GM19438 (cell line): ENCODE measurements around the gene MSTO1.
A peak's percentile ranks its signal among the peaks of the same experiment; 100 is the strongest.
"Not testable (repeated sequence)": the region's sequence is repeated elsewhere in the genome, so short reads cannot be mapped to it uniquely, and the experiment has no call there.

Experiments used
- ATAC-seq: cut with Tn5 transposase; IDR thresholded peaks from one replicate; pipeline ENCODE4 v1.9.1; 2021; ENCODE audit warnings: low read depth; ENCODE audit not compliant: unreplicated experiment

MSTO1 gene

DNA sequence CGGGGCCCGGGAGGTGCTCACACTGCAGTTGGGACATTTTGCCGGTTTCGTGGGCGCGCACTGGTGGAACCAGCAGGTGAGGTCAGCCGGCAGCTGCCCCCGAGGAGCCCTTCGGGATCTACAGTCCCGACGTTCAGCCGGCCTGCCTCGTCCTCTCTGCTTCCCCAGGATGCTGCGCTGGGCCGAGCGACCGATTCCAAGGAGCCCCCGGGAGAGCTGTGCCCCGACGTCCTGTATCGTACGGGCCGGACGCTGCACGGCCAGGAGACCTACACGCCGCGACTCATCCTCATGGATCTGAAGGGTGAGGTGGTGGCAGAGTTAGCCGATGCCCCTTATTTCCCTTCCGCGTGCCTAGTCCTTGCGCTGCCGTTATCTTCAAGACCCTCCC is 234 bp downstream of the MSTO1 start:
- ATAC-seq, result peak; percentile 34

DNA sequence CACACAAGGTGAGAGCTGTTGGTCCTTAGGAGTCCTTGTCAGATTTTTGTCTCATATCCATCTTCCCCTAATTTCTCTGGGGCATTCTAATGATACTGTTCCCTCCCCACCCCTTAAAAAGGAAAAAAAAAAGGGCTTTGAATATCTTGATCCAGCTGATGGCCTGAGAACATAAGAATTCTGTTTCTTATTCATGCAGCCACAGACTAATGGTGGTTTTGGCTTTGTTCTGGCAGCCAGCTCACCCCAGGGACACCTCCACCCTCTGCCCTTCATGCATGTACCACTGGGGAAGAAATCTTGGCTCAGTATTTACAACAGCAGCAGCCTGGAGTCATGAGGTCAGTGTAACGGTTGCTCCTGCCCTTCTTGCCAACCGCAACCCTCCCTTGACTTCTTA is 3.2 kb downstream of the MSTO1 start:
- ATAC-seq, result not testable (repeated sequence)

DNA sequence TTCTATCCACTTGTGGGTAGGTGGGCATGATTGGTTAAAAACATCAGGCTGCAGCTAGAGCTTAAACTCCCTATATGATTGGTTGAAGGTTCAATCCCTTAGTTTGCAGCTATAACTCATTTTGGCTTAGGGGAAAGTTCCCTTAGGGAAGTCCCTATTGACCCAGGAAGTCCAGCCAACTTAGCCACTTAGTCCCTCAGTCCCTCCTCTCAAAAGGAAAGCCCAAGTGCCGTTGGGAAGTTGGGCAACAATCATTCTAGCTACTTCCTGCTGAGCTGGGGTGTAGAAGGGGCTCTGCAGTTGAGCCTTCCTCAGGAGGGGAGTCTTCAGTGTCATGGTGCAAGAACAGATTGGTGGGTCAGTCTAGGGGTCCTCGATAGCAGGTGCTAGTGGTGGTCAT is 12.2 kb downstream of the MSTO1 start:
- no peak for ATAC-seq

DNA sequence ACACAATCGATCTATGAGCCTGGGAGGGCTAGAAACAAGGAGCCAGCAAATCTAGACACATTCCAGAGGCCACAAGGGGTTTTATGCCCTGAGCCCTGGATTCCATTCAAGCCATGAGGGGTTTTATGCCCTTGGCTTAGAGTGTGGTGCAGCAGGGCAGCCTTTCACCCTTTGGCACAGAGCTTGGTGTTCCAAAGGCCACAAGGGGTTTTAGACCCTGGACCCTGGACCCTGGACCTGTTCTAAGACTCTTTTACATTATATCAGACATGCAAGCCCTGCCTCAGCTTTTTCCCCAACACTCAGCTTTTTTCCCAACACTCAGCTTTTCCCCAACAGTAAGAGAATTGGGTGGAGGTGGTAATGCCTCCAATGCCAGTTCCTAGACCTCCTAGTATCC is 13.3 kb downstream of the MSTO1 start:
- no peak for ATAC-seq

DNA sequence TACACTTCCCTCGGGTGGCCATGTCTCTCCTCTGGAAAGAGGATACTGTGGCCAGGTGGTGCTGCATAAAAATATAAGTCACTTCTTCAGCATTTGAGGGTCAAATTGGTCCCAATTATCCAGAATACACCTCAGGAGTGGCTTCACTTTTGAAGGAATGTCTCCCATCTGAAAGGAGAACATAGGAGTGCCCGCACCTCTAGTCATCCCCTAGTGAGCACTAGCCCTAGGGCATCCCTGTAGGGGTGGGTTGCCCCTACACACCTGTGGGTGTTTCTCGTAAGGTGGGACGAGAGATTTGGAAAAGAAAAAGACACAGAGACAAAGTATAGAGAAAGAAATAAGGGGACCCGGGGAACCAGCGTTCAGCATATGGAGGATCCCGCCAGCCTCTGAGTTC is 16.4 kb downstream of the MSTO1 start:
- not testable (repeated sequence) for ATAC-seq

DNA sequence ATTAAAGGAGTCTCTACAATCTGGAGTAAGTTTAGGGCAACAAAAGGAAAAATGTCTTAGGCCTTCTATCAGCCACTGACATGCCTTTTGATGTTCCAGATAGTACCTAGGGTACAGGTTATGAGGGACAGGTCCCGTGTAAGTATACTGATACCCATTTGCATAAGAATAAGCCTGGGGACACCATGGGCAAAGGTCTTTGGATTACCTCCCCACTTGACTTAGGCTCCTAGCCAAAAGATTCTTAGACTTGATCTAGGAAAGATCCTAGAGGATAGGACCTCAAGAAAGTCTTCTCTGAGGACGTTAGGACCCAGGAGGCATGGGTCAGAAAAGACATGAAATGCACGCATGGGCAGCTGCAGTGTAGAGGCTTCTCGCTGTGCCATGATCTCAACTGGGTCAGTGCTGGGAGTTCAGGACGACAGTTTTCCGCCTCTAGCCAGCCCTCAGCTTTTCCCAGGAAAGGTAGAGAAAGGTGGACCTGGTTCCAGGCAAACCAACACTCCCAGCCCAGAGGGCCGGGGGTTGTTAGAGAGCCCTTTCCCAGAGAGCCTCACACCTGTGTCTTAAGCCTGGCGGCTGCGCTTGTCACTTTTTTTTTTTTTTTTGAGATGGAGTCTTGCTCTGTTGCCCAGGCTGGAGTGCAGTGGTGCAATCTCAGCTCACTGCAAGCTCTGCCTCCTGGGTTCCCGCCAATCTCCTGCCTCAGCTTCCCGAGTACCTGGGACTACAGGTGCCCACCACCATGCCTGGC is 26.6 kb downstream of the MSTO1 start:
- ATAC-seq, result no peak

DNA sequence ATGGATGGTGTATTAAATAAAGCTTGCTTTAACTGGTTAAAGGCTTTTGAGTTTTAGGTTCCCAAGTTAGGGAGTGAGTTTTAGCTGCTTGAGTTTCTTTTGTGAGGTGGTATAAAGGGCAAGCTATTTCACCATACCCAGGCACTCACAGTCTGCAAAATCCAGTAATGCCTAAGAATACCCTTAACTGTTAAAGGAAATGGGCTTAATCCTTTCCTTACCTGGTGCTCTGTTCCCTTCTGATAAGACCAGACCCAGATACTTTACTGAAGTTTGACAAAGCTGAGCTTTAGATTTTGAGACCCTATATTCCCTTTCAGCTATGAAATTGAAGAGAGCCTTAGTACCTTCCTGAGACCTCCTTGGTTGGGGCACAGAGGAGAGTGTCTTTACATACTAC is 30.3 kb downstream of the MSTO1 start:
- no peak for ATAC-seq

DNA sequence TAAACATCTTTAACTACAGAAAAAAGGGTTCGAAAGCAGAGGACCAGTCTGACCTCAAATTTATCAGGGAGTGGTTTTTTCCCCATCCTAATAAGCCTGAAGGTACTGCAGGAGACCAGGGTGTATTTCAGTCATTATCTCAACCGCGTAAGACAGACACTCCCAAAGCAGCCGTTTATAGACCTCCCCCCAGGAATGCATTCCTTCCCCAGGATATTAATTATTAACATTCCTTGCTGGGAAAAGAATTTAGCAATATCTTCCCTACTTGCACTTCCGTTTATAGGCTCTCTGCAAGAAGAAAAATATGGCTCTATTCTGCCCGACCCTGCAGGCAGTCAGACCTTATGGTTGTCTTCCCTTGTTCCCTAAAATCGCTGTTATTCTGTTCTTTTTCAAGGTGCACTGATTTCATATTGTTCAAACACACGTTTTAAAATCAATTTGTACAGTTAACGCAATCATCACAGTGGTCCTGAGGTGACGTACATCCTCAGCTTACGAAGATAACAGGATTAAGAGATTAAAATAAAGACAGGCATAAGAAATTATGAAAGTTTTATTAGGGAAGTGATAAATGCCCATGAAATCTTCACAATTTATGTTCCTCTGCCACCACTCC is 32.7 kb downstream of the MSTO1 start:
- not testable (repeated sequence) for ATAC-seq

DNA sequence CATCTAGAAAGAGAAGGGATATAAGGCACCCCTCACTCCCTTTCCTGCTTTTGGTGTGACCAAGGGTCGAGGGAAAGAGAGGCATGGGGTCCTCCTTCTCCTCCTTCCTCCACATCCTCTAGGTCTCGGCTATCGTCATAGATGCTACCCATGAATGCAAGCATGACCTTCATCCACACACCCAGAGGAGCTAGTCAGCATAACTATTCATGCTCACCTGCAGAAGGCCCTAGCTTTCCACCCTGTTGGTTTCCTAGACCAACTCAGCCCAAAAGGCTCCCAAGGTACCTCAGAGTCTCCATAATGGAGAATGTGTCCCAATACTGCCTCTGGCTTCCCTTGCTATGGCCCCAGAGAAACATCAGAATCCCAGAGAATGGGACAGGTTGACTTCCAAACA is 33.2 kb downstream of the MSTO1 start:
- no peak for ATAC-seq

DNA sequence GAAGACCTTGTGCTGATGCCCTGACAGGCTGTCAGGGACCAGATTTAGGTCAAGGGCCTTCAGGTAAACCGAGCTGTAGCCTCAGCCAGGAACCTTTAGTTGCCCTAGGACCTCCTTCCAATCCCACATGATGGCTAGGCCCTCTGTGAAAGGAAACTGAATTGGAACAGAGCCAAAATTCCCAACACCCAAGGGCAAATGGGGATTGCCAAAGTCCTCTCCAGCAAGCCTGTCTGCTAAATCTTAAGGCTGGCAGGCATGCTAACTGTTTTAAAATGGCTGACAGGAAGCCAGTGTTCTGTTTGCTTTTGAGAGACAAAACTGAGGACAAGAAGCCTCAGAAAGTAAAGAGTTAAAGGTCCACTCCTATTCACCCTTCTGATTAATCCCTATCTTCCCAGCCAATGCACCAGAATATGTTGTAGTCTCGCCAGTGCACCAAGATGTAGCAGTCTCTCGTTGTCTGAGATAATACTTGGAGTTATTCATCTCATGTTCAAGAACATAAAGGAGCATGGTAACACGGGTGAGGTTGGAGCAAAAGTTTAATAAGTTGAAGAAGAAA is 35.1 kb downstream of the MSTO1 start:
- no peak for ATAC-seq

DNA sequence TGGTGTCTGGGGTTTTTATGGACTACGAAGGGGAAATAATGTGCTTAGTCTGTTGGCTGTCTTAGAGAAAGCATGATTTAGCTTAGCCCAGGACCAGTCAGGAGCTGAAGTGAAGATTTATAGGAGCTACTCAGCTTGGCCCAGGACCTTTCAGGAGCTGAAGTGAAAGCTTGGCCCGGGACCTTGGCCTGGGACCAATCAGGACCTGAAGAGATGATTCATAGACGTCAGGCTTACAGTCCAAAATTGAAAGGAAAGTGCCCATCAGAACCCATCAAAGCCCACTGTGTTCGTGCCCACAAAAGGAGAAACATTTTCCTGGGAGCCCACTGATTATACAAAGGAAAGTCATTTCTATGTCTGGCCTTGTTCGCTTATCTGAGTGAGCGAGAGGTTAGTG is 35.6 kb downstream of the MSTO1 start:
- no peak for ATAC-seq

DNA sequence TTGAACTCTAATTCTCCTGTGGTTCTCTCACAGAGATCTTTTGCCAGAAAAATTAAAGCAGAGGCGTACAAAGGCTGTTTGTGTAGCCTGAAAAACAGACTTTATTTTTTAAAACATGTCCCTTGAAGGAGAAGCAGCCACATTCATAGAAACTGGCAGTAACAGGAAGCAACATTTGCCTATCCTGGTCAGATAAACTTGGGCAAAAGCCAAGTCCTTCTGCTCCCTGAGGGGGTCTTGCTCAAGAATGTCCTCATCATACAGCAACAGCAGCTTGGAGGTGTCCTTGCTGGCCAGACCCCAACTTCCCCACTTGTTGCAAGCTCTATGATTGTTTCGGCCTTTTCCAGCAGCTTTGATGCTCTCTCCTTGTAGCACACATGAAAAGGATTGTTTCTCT is 36.3 kb downstream of the MSTO1 start:
- no peak for ATAC-seq

DNA sequence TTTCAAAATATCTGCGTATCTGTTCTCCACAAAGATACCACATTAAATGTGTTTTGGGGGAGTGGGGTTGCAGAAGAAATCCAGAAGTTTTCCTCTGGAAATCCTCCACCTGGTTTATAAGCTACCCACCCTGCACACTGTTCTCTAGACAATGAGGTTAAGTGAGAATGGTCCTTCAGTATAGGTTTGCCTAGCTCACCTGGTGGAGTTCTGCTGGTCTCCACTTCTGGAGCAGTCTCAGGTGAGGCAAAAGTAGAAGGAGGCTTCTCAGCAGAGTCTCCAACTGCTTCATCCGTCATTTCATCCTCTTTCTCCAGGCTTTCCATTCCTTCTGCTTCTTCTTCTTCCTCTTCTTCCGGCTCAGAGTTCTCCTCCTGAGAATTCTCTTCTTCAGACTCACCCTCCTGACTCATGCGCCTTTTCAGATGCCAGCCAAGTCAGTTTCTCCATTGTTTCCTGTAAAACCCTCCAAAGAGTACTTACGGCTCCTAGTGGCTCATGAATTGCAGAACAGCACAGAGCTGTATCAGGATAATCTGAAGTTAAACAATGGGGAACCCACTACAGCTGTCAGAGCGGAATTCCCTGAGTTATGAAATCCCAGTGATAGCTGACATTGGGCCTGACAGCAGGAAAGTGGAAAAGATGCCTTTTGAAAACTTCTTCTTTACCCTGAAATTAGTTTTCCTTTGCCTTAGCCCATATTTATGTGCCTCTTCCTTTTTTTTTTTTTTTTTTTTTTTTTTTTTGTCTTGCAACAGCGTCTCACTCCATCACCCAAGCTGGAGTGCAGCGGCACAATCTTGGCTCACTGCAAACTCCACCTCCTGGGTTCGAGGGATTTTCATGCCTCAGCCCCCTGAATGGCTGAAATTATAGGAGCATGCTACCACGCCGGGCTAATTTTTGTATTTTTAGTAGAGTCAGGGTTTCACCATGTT is 38.5 kb downstream of the MSTO1 start:
- ATAC-seq, result no peak

DNA sequence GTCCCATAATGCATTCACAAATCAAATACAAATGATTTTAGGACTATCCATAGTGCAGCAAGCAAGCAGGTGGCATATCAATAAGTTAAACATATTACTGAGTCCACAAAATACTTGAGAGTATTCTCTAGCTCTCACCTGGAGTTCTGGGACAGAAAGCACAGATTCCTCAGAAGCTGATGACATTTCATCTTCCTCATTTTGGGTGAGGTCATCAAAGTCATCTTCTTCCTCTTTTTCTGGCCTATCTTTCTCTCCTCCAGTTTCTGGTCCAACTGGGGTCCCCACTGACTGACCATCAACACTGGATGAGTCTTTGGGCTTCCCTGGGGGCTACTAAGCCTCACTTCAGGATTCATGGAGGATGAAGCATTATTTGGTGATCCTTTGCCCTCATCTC is 39.7 kb downstream of the MSTO1 start:
- no peak for ATAC-seq

DNA sequence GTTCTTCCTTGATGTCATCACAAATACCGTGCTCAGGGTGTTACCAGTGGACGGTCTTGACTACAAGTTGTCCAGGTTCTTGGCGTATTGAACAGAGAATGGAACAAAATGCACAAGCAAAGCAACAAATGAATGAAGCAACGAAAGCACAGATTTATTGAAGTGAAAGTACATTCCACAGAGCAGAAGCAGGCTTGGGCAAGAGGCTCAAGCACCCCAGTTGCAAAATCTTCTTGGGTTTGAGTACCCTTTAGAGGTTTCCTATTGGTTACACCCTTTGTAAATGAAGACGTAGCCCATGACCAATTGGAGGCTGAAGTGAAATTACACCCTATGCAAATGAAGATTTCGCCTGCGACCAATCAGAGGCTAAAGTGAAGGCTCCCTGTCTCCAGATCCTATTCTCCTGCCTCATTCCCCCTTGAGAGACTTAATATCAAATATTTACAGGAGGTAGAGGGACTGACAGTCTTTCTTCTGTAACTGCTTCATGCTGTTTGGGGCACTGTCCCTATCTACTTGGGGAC is 40.3 kb downstream of the MSTO1 start:
- no peak for ATAC-seq

DNA sequence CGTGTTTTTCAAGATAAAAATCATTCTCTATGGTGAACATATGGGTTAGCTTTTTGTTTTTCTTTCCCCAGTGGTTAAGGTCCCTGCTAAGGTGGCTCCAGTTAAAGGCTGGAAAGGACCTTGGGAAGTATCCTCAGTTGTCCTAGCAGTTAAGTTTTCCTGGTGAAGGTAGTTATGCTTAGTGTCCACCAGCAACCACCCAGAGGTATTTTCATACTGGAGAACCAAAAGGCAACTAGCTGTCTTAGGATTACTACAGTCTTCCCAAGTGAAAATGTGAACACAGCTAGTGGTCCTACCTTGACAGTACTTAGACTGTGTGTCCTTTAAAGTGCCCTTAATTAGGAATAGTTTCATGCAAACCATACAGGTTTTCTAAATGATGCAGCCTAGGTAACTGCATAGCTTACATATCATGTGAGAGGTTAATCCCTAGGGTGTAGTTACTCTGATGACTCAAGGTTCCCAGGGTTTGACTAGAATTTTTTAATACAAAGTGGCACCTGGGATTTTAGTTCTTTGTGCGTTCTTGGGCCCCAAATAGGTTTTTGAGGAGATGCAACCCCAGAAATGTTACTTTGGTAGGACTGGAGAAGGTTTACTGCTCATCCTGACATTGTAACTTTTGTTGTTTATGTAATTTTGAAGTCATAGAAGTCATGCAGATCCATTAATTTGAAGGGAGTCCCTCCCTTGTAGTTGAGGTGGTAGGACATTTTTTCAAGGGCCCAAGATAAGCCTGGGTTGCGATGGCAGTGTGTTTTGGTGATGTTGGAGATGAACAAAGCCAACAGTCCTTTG is 42.0 kb downstream of the MSTO1 start:
- no peak for ATAC-seq

DNA sequence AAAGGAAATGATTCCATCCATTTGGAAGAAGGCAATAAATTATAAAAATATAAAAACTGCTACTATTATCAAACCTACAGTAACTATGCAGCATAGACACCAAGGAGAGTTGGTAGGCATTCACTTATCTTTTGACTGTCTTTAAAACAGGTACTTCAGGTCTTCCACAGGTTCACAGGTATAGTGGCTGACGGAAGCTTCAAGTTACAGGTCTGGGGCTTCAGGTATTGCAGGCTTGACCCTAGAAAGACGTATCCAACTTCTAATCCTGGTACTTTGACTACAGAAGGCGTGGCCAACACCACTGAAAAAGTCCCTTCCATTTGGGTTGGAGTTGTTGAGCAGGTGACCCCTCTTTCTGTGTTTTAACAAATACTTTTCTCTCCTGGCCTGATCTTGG is 42.9 kb downstream of the MSTO1 start:
- no peak for ATAC-seq

DNA sequence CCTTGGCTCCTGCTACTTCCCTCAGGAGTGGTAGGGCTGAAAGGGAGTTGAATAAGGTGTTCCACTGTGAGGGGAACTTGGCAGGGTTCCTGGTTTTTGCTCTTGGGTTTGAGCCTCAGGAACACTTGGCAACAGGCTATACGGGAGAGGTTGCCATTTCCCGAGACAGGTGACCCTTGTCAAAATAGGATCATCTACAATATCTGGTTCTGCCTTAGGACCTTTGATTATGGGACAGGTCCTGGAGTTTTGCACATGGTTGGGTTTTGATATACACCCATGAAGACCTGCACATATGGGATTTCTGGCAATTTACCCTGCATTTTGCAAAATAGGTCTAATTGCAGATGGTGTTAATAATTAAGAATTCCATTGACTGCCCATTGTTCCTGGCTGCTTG is 47.4 kb downstream of the MSTO1 start:
- ATAC-seq, result no peak

DNA sequence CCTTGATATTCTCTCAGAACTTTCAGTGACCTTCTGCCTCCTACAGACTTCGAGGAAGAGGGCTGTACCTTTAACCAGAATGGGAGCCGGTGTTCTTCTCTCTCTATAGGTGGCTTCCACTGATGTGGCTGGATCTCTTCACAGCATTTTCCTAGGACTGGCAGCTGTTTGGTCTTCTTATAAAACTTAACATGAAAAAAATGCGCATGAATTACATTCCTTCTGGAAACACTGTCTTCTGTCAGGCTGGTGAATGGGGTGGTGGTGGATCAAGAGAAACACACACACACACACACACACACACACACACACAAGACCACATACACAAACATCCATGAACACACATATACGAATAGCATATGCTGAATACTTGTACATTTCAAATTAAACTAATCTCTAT is 51.2 kb downstream of the MSTO1 start:
- not testable (repeated sequence) for ATAC-seq
